Right ventricle myocardium inferior (tissue), 1 donor: ENCODE results near the gene PPM1E. TPM values are rescaled to one million over a fixed set of nuclear protein-coding genes. Genes with fewer than 3 reads are reported as not detected.
"Not testable (repeated sequence)": the region's sequence is repeated elsewhere in the genome, so short reads cannot be mapped to it uniquely, and the experiment has no call there.

Experiments
- ATAC-seq: fragments of 200-7000 bp; cut with Tn5 transposase; one replicate; pipeline ENCODE4 v1.9.1; 2020; ENCODE audit warnings: mild to moderate bottlenecking, moderate library complexity
- DNase-seq: peaks from one replicate; pipeline ENCODE4 v3.0.0; 2021; ENCODE audit errors: missing footprints
- intact Hi-C: fragments of 100-400 bp; cut with DNase I; formaldehyde crosslinking; loops from one replicate; pipeline ENCODE4 v1.11.0; 2022
- total RNA-seq: library from RNA; stranded (reverse); fragmentation: NEBNext Ultra II Directional; extraction: Animal tissue kit (Norgen Biotek cat#: 25700); gene quantifications from one replicate; pipeline ENCODE4 v1.2.1, GENCODE V29; 2021
- donor health status: DM: no; HTN: yes; CAD: no; lungs with severe emphysema.

Gene PPM1E
- total RNA-seq, 1 donor from 2014 or later = 2.3 TPM

DNA sequence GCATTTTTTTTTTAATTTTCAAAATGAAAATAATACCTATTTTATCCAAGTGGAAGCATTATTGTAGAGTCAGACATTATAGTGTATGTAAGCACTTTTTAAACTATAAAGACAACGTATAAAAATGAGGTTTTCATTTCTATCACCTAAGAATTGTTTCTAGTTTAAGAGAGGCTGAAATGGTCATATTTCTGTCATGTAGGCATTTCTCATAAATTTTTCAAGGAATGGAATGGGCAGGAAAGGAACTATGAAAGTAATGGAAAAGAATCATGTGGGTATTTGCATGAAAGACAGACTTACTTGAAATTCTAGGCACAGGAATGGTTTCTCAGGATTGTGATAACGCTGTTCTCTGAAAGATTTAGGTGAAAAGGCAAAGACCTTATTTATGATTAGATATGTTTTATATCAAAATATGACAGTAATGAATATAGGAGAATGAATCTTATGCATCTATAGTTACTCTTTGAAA lies 67.4 kb downstream of the PPM1E start:
- DNase-seq (no peak), ATAC-seq (no peak)
- intact Hi-C loops = no loop called here

DNA sequence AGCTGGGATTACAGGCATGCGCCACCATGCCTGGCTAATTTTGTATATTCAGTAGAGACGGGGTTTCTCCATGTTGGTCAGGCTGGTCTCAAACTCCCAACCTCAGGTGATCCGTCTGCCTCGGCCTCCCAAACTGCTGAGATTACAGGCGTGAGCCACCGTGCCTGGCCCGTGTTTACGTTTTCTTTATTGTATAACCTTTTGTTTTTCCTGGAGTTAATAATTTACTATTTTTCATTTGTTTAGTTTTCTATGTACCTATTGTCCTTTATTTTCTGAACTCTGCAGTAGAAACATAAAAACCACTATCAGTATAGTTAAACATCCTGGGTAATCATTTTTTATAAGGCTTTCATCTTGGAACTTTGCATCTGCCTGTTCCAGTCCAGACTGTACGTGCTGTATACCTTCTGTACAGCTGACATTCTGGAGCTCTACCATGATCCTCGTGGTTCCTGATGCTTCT lies 73.6 kb downstream of the PPM1E start:
- ATAC-seq (no peak), DNase-seq (no peak)
- intact Hi-C loops = no loop called here

DNA sequence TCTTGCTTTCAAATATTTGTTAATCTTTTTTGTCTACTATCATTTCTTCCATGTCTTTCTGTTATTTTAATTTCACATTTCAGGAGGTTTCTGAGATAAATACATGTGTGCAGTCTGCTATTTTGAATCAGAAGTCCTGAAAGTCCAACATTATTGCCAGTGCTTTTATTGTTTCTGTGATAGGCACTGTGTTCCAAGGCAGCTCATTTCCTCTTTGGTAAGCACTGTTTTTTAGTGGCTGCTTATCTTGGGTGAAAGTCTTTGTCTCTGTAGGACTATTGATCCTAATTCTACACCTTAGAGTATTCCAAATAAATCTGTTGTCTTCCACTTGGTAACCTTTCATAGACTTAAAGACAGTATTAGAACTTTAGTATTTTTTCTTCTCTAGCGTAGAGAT lies 76.1 kb downstream of the PPM1E start:
- no peak for ATAC-seq
- no peak for DNase-seq
- intact Hi-C loops = no loop called here

DNA sequence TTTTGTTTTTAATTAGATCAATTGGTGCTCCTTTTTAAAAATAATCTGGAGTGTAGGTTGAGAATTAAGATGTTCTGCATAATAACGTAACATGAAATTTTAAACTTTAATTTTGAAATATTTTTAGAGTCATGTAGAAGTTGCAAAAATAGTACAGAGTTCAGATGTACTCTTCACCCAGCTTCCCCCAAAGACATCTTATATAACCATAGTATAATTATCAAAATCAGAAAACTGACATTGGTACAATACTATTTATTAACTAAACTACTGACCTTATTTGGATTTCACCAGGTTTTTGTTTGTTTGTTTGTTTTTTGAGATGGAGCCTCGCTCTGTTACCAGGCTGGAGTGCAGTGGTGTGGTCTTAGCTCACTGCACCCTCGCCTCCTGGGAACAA lies 76.9 kb downstream of the PPM1E start:
- DNase-seq (no peak), ATAC-seq (no peak)
- intact Hi-C loops = no loop called here

DNA sequence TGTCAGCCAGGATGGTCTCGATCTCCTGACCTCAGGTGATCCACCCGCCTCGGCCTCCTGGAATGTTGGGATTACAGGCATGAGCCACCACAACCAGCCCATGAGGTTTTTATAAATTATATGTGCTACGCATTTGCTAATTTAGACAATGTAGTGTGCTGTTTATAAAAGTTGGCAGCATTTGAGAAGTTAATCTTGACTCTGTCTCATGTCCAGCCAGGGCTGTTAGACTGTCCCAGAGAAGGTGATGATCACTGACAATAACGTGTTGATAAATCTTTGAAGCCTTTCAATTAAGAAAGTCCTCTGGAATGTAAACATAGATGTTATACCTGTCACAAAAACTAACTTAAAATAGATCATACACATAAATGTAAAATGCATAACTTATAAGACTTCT lies 82.0 kb downstream of the PPM1E start:
- intact Hi-C loops = no loop called here
- DNase-seq (no peak), ATAC-seq (no peak)

DNA sequence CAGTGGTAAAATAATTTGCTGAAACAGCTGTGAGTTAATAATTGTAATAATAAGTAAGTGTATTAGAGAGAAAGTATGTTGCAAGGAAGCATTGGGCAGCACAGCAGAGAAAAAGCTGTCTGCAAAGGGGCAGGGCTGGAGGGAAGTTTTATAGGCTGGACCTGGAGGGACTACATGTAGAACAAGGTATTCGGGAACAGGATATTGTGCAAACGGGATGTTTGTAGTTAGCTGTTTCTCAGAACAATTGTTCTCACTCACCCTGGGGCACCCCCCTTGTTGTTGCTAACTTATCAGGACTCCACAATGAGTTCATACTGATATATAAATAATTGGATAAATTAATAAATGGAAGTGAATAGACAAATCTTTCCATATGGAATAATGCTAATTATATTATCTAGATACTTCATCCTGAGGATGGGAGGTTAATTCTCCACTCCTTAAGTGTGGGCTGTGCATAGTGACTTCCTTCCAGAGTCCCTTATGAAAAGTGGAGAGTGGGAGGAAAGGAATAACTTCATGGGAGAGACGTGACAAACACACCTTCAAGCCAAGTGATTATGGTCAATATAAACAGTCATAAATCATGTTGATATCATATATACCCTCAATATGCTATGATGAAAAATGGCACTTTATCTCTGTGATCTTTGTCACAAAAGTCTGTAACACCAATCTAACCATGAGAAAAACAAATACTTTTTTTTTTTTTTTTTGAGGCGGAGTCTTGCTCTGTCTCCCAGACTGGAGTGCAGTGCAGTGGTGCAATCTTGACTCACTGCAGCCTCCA lies 85.4 kb downstream of the PPM1E start:
- DNase-seq = no peak
- no peak for ATAC-seq
- intact Hi-C loops = no loop called here

- intact Hi-C loops, ATAC-seq, DNase-seq: not testable (repeated sequence)
Observed at GRCh38 chr17:58846413-58846812, 90.8 kb downstream of the PPM1E start.

- DNase-seq, ATAC-seq, intact Hi-C loops: not testable (repeated sequence)
Observed at GRCh38 chr17:58850106-58850505, 94.5 kb downstream of the PPM1E start.

GRCh38 chr17:58865301-58865700 lies 109.6 kb downstream of the PPM1E start:
- DNase-seq = no peak
- intact Hi-C loops = no loop called here
- no peak for ATAC-seq

- DNase-seq = no peak
- no peak for ATAC-seq
- intact Hi-C loops = no loop called here
Observed at GRCh38 chr17:58870747-58871146, 115.1 kb downstream of the PPM1E start.

GRCh38 chr17:58873926-58874325 lies 118.3 kb downstream of the PPM1E start:
- DNase-seq (no peak), ATAC-seq (no peak)
- intact Hi-C loops = no loop called here

DNA sequence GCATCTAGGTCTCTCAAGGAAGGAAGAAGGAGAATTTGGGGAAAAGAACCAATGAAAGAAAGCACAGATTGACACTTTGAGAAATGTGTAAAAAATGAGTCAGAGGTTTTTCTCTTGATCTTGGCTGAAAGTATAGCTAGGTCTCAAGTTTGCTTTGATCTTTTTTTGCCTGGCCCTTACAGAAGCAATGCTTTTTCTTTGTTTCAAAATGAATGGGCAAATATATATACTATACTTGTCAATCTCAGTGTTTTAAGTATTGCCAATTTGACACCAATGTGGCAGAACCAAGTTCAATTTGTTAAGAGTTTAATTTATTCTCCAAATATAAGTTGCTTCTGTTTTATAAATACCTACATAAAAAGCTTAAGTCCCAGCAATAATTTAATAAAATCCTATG lies 119.6 kb downstream of the PPM1E start:
- intact Hi-C loops = no loop called here
- ATAC-seq (no peak), DNase-seq (no peak)

GRCh38 chr17:58884161-58884560 lies 128.5 kb downstream of the PPM1E start:
- intact Hi-C loops = no loop called here
- ATAC-seq (no peak), DNase-seq (no peak)

DNA sequence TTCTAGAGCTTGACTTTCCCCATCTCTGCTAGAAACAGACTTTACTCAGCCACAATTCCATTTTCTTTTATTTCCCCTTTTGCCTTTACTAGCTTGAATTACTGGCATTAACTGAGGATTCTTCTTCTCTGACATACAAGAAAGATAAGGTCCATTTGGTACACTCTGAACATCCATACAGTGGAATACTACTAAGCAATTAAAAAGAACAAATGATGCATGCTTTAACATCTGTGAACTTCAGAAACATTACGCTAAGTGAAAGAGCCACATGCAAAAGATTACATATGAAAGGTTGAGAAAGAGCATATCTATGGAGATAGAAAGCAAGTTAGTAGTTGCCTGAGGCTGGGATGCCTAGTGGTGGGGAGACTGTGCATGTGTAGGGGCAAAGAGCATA lies 130.9 kb downstream of the PPM1E start:
- DNase-seq (no peak), ATAC-seq (no peak)
- intact Hi-C loops = no loop called here

GRCh38 chr17:58889928-58890327 lies 134.3 kb downstream of the PPM1E start:
- ATAC-seq (no peak), DNase-seq (no peak)
- intact Hi-C loops = no loop called here

GRCh38 chr17:58899191-58899590 lies 143.5 kb downstream of the PPM1E start:
- intact Hi-C loops = no loop called here
- ATAC-seq = no peak
- no peak for DNase-seq

DNA sequence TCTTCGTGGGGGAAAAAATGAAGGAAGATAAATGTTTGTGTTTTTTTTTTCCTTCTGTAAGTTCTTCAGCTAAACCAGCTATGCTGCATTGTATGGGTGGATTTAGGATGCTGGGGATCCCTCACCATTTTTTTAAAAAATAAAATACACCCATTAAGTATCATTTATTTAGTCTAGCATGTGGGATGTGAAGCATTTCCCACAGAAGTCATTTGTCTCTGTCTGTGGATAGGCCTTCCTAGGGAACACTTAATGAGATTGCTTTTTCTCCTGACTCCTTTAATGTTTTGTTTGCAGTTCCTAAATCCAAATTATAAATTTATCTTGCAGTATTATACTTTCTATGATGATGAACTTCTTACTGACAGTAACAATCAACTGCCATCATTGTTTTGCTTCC lies 146.7 kb downstream of the PPM1E start:
- intact Hi-C loops = no loop called here
- ATAC-seq (no peak), DNase-seq (no peak)

DNA sequence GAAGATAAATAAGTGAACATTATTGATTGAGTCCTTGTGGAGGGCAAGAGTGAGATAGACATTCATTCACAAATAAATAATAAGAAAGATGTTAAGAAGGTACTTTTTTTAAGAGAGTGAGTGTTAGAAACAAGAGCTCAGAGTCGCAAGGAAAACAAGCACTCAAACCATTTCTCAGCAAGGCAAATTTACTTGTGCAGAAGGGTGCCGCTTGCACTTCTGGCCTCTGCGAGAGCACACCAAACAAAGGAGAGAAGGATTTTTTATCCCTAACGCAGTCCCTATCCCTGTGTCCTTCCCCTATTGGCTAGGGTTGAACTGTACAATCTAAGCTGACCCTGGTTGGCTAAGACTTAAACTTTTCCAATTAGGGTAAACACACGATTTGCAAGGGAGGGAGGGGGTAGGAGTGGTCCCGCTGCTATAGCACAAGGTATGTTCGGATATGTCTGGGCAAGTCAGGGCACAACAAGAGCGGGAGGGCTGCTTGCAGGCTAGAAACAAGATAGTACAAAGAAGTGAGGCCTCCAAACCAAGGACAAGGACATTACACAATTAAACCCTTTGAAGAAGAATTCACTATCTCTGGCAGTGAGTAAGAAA lies 156.2 kb downstream of the PPM1E start:
- no peak for ATAC-seq

GRCh38 chr17:58913552-58913951 lies 157.9 kb downstream of the PPM1E start:
- intact Hi-C loops = no loop called here
- ATAC-seq = no peak

More for the DNA sequence above, 156.2 kb downstream of the PPM1E start:
- intact Hi-C loops = no loop called here
- no peak for DNase-seq

DNA sequence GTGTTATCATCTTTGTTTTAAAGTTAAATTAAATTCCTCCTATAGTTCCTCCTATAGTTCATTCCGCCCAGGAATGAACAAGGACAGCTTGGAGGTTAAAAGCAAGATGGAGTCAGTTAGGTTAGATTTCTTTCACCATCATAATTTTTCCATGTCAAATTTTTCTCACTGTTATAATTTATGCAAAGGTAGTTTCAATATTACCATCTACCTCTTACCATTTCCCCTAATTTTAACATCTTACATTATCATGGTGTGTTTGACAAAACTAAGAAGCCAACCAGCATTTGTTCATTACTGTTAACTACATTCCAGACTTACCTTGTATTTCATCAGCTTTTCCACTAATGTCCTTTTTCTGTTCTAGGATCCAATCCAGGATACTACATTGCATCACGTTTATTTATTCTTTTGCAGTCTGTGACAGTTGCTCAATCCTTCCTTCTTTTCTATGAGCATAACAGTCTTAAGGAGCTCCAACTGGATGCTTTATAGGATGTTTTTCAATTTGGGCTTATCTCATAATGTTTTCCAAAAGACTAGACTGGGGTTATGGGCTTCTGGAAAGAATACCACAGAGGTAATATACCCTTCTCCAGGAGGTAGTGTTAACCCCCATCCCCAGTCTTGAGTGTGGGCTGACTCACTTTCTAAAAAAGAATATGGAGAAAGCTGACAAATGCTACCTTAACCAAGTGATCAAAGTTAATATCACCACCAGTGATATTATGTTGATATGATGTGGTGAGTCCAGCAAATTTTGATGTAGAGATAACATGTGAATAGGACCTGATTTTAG lies 158.5 kb downstream of the PPM1E start:
- no peak for DNase-seq
- ATAC-seq = no peak
- intact Hi-C loops = no loop called here

More at GRCh38 chr17:58913552-58913951, 157.9 kb downstream of the PPM1E start:
- DNase-seq = no peak
